Measurements from ENCODE around the gene CACNA2D1. TPM values are rescaled to one million over a fixed set of nuclear protein-coding genes. Genes with fewer than 3 reads are reported as not detected.

CACNA2D1 gene
- total and polyA plus RNA-seq, 9 of the 15 experiments (the other 6 are each of a cell fraction or from before 2014, with no cell fraction given) = 0.49 TPM; not detected in 8

GRCh38 chr7:82146491-82146890, 297.1 kb downstream of the CACNA2D1 start:
- Histone ChIP-seq H3K36me3 (ENCODE audit: control insufficient read depth, insufficient read depth, low read length) (no peaks in the 10 kb centered on the region), H3K4me3 (no peak overlapping the region), H3K4me2 (ENCODE audit: insufficient read depth, low read length) (no peak overlapping the region), H3K9me1 (ENCODE audit: control insufficient read depth, insufficient read depth, low read length) (no peaks in the 10 kb centered on the region), H3K9ac (ENCODE audit: insufficient read depth in 1 of 2, low read depth in 2 of 2, low read length in 2 of 2) (no peak overlapping the region), H3K4me1 (replicated peaks in 1 of 2; ENCODE audit: control insufficient read depth in 2 of 2, insufficient read depth in 2 of 2, low read length in 2 of 2) (no peaks in the 10 kb centered on the region), H2AFZ (ENCODE audit: low read depth, low read length) (no peak overlapping the region), H3K27me3 (ENCODE audit: control insufficient read depth in 2 of 2, insufficient read depth in 2 of 2, low read length in 2 of 2) (no peaks in the 10 kb centered on the region), H3K27ac (ENCODE audit: extremely low read depth, low read depth, low read length) (no peak overlapping the region), H3K79me2 (ENCODE audit: control insufficient read depth, insufficient read depth, low read length) (no peaks in the 10 kb centered on the region), H3K9me3 (replicated peaks; ENCODE audit: control insufficient read depth, insufficient read depth, low read depth, low read length) (no peaks in the 10 kb centered on the region), H4K20me1 (replicated peaks; ENCODE audit: control insufficient read depth, insufficient read depth, low read length) (no peaks in the 10 kb centered on the region)
- no TSS peak for BruUV-seq (replicated peaks)
- ATAC-seq (no peak), DNase-seq (ENCODE audit: extremely low read depth in 1 of 4, low spot score in 3 of 4) (no peak), FAIRE-seq (no peak)
- ChIA-PET CTCF (ENCODE audit: low intra/inter-chr PET ratio) (no interaction called here), POLR2A (no interaction called here)
- intact Hi-C loops (cut with micrococcal nuclease) = no loop called here
- WGBS (ENCODE audit: insufficient coverage, low coverage, missing lambda C conversion rate) = 0% methylated on average over 4 of the region's 4 CpGs
- in situ Hi-C loops (cut with MboI) = no loop called here
- TF ChIP-seq SAFB2 (IDR thresholded peaks at IDR 0.05; ENCODE audit: borderline replicate concordance, low read depth, low read length, severe bottlenecking) (no peak), ZBTB34 (CRISPR knock-in tag; IDR thresholded peaks at IDR 0.05) (no peak), NR2F6 (CRISPR knock-in tag; IDR thresholded peaks at IDR 0.05) (no peak), U2AF1 (optimal IDR thresholded peaks at IDR 0.05; ENCODE audit: low read depth, low read length) (no peak), EP400 (IDR thresholded peaks at IDR 0.05) (no peak), ESRRA (IDR thresholded peaks at IDR 0.05; ENCODE audit: borderline replicate concordance, low read depth) (no peak), ZNF253 (CRISPR knock-in tag; conservative IDR thresholded peaks at IDR 0.05) (no peak), CBFA2T3 (IDR thresholded peaks at IDR 0.05) (no peak), CXXC5 (CRISPR knock-in tag; IDR thresholded peaks at IDR 0.05) (no peak)

Data from K562 (cell line).